ENCODE measurements around the gene PRKCA.
"Not testable (repeated sequence)": the region's sequence is repeated elsewhere in the genome, so short reads cannot be mapped to it uniquely, and the experiment has no call there.

Gene PRKCA

GRCh38 chr17:66386498-66387351, 84.3 kb downstream of the PRKCA start:
- DNase-seq (ENCODE audit: low spot score): no peak

GRCh38 chr17:66387392-66387981, 85.1 kb downstream of the PRKCA start:
- no peak for DNase-seq (ENCODE audit: low spot score)

DNA sequence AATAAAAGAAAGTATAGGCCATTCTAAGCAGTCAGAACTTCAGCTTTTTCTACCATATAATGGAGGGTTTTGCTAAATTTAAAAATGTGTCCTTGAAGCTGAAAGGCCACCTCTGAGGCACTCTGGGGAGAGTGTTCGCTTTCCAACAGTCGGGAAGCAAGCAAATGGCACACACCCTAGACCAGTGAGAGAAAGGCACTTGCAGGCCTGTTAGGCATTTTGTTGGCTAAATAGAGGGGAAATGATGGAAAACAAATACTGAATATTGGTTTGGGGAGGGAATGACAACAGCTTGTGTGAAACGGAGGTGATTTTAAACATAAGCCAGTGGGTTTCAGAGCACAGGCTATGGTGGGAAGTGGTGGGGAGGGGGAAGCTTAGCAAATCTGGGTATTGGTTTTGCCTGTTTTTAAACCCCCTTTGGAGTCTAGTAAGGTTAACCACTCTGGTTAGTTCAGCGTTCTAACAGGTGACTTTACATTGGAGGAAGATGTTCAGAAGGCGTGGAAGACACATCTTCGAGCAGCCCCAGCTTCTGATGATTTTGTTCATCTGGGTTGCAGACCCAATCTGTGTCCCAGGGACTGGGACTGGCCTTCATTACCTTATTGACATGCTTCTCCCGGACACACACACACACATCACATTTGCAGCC, 90.5 kb downstream of the PRKCA start:
- no peak for DNase-seq (ENCODE audit: low spot score)

GRCh38 chr17:66395961-66396360, 93.5 kb downstream of the PRKCA start:
- no peak for DNase-seq (ENCODE audit: low spot score)

DNA sequence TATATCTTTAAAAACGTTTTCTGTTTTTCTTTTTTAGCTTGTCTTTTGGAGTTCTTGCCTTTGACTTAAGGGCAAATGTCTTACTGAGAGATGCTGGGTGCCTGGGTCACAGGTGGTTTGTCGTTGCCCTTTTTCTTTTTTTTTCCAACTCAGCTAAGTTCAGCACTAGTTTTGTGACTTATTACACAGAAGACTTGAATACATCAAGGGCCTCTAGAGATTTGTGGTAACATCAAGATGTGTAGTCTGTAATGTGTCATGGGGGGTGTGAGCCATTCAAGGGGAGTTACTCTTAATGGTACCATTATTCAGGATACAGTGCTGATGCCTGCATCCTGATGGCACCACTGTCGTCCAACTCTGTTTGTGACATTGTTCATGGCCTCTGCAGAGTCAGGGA, 95.1 kb downstream of the PRKCA start:
- DNase-seq (ENCODE audit: low spot score): no peak

DNA sequence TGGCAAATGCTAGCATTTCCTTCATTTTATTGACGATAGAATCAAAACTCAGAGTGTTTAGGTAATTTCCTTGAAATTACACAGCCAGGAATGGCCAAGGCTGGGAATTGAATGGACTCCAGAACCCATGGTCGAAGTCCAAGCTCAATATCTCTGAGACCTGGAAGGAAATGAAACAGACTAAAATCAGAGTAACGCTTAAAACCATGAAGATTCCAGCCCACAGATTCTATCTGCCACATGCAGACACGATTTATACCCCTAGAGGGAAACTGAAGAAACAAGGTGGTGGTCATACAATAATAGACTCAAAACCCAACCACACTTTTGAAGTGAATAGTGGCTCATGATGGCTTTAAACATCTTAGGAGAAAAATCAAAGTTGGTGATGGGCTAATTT, 95.6 kb downstream of the PRKCA start:
- DNase-seq (ENCODE audit: low spot score): no peak

DNA sequence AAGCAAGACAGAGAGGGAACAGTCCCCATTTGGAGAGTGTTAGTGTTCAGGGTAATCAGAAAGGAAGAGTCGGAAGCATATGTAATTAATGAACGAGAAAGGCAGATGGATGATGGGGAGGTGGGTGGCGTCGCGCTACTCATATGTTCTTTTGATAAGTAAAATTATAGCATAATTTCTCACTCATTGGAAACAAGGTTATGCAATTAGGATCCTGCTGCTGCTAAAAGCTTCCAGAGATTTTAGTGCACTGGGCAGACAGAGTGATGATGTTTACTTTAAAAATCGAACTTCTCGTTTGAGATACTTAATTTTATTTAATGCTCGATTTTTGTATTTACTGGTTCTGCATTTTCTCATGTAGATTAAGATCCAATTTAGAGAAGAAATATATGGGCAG, 96.2 kb downstream of the PRKCA start:
- DNase-seq (ENCODE audit: low spot score): no peak

GRCh38 chr17:66399441-66399840, 97.0 kb downstream of the PRKCA start:
- peak; percentile 48 for DNase-seq (ENCODE audit: low spot score)

GRCh38 chr17:66400041-66400688, 97.8 kb downstream of the PRKCA start:
- DNase-seq (ENCODE audit: low spot score): not testable (repeated sequence)

GRCh38 chr17:66400698-66401097, 98.3 kb downstream of the PRKCA start:
- DNase-seq (ENCODE audit: low spot score): no peak

DNA sequence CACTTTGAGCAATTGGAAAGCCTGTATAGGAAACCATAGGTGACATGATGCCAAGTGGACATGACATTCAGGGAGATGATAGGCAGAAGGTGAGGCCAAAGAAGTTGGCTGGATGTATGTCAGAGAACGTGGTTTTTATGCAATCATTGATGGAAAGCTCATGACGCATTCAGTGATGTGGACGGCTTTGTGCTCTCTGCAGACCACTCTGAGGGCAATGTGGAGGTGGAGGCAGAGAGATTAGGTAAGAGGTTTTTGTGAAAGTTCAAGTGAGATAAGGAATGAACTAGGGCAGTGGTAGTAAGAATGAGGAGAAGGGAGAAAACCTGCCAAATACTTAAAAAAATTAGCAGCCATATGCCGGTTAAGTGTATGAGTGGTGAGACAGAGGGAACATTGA, 99.0 kb downstream of the PRKCA start:
- no peak for DNase-seq (ENCODE audit: low spot score)

DNA sequence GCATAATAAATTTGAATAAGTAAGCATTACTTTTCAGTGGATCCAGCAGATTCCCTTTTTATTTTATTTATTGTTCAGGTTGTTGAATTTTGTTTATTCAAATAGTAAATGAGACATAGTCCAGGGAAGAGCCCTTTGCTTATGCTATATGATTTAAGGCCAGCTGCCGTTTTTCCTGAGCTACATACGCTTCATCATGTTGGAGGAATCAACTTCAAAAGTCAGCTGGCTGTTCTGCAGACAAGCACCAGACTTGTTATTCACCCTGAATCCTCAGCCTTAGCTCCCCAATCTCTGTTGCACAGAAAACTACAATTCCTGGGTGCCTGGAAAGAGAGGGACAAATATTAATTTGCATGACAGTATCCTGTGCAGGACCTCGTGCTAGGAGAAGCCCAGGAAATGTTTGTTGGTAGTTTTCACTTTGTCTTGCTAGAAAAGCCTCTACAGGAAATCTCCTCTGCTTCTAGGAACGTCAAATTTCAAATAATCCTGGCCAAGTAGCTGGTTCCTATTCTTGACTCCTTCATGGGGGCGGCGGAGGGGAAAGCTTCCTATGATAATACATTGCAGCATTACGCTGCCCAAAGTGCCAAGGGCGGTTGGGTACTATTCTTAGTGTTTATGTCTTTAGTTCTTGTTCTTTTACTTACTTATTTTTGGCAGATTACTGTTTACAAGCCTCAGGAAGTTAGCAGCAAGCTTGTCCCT, 101.6 kb downstream of the PRKCA start:
- DNase-seq (ENCODE audit: low spot score): no peak

GRCh38 chr17:66405836-66406677, 103.6 kb downstream of the PRKCA start:
- DNase-seq (ENCODE audit: low spot score): no peak

DNA sequence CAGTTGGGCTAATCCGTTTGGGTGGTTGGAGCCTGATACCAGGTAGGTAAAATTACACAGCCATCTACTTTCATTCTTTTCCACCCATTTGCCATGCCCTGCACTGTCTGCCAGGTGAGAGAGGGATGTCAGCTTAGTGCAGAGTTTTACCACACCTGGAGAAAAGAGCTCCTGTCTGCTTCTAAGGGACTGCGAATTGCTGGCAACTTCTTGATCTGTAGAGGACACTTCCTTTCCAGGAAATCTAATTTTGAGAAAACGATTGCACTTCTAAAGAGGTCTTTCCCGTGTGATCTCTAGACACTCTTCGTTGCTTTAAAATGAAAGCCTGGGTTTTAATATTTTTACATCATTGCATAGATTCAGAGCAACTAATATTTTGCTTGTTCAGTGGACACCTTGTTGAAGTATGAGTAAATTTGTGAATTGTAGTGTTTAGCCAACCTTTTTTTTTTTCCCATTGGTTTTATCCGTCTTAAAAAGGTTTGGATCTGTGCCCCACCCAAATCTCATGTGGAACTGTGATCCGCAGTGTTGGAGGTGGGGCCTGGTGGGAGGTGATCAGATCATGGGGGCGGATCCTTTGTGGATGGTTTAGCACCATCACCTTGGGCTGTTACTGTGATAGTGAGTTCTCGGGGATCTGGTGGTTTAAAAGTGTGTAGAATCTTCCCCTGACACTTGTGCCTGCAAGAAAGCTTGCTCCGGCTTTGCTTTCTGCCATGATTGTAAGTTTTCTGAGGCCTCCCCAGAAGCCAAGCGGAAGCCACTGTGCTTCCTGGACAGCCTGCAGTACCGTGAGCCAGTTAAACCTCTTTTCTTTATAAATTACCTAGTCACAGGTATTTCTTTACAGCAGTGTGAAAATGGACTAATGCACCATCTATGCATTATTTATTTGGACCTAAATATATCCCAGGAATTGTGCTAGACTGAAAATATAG, 104.6 kb downstream of the PRKCA start:
- peak; percentile 49 for DNase-seq (ENCODE audit: low spot score)

- DNase-seq (ENCODE audit: low spot score): no peak
These were observed 105.5 kb downstream of the PRKCA start for GRCh38 chr17:66407864-66408263.

DNA sequence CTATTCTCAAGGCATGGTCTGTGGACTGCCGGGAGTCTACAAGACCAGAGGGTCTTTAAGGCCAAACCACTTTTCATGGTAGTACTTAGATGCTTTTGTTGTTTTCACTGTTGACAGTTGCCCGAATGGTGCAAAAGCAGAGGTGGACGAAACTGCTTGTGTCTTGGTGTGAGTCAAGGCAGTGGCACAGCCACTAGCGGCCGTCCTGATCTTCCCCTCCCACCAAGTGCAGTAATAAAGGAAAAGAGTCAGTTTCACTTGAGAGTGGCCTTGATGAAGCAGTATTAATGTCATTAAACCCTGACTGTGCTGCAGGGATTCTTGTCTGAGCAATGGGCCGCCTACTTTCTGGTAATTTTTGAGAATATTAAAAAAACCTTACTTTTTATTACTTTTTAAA, 109.1 kb downstream of the PRKCA start:
- DNase-seq (ENCODE audit: low spot score): no peak

- DNase-seq (ENCODE audit: low spot score): no peak
These were observed 110.6 kb downstream of the PRKCA start for GRCh38 chr17:66412857-66413558.

GRCh38 chr17:66413559-66414520, 111.4 kb downstream of the PRKCA start:
- DNase-seq (ENCODE audit: low spot score): no peak

Measured in CD4-positive, alpha-beta T cell treated with Interleukin-15 for 4 hours (primary cell).